Suprapubic skin (tissue), 4 donors: ENCODE results near the gene ABHD3. TPM values are rescaled to one million over a fixed set of nuclear protein-coding genes. Genes with fewer than 3 reads are reported as not detected.

ENCODE experiments used
- DNase-seq, 2 donors: peaks; one replicate each; pipeline ENCODE4 v3.0.0-alpha.2; 2019; ENCODE audit warnings: low spot score in 2 of 2
- H3K27ac ChIP-seq: fragments of 200-600 bp; sonication (generic); one replicate; pipeline ENCODE4 v1.5.1; 2019
- H3K27me3 ChIP-seq: fragments of 200-600 bp; sonication (generic); one replicate; pipeline ENCODE4 v1.5.1; 2019
- H3K36me3 ChIP-seq: fragments of 200-600 bp; sonication (generic); one replicate; pipeline ENCODE4 v1.5.1; 2019
- H3K4me1 ChIP-seq: fragments of 200-600 bp; sonication (generic); one replicate; pipeline ENCODE4 v1.5.1; 2019
- H3K4me3 ChIP-seq: fragments of 200-600 bp; sonication (generic); one replicate; pipeline ENCODE4 v1.5.1; 2019; ENCODE audit warnings: mild to moderate bottlenecking
- H3K9me3 ChIP-seq: fragments of 200-600 bp; sonication (generic); one replicate; pipeline ENCODE4 v1.5.1; 2019
- EP300 ChIP-seq: sonication (generic); formaldehyde crosslinking; IDR thresholded peaks from one replicate; pipeline ENCODE4 v1.6.1; 2017; ENCODE audit warnings: antibody characterized with exemption
- POLR2A ChIP-seq, 2 donors: fragments of 450-650 bp; IDR thresholded peaks; one replicate each; pipeline ENCODE4 v1.6.1; 2017; ENCODE audit warnings: antibody characterized with exemption in 2 of 2, mild to moderate bottlenecking in 2 of 2, moderate library complexity in 2 of 2
- POLR2AphosphoS5 ChIP-seq, 3 donors: sonication (generic); formaldehyde crosslinking; IDR thresholded peaks; one replicate each; pipeline ENCODE4 v1.6.1; 2017; ENCODE audit warnings: antibody characterized with exemption in 3 of 3
- WGBS: methylation state at CpG from one replicate; pipeline ENCODE4 v1.1.5; 2018; 5-methylcytosine and 5-hydroxymethylcytosine counted together
- total RNA-seq, 4 donors: library from RNA; depleted of rRNA; stranded (reverse); fragments of >200 nt; gene quantifications; one replicate each; pipeline ENCODE4 v1.1.0, GENCODE V29; 2016
- TF ChIP-seq, protein P1 (sequence below), 2 donors: fragments of 200-600 bp in 1 of 2; fragments of 450-650 bp in 1 of 2; sonication (generic) in 1 of 2; IDR thresholded peaks; one replicate each; pipeline ENCODE4 v1.5.1; 2016 to 2019; ENCODE audit warnings: antibody characterized with exemption in 2 of 2, mild to moderate bottlenecking in 1 of 2, moderate library complexity in 1 of 2

The ABHD3 gene
- total RNA-seq, 4 donors from 2014 or later = 4.7 to 18.5 (median 6.8) TPM

- no peak overlapping the region for H3K27ac ChIP-seq
Measured at GRCh38 chr18:21663578-21663977, 41.0 kb downstream of the ABHD3 start.

DNA sequence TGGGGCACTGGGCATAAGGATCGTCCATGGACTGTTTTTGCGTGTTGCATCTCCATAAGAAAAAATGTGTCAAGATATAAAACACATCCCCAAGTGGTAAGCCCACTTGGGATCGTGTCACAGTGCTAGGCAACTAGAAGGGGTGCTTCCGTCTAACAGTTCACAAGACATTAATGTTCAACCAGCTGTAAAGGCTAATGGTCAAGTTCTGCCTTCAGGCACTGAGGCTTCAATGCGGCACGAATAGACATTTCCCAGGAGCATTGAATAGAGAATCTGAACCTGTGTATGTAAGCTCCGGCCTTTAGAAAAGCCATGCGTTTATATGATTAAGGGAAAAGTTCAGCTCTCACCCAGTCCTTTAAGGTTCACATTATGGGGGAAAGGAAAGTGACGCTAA, 42.0 kb downstream of the ABHD3 start:
- Histone ChIP-seq H3K4me3 (no peak overlapping the region), H3K4me1 (no peaks in the 10 kb centered on the region)
- no peak for TF ChIP-seq EP300

More at GRCh38 chr18:21663578-21663977, 41.0 kb downstream of the ABHD3 start:
- TF ChIP-seq POLR2A (IDR thresholded peaks at IDR 0.05) (no peak), EP300 (no peak), POLR2AphosphoS5 (IDR thresholded peaks at IDR 0.05) (no peak)
- TF ChIP-seq, protein P1, sequence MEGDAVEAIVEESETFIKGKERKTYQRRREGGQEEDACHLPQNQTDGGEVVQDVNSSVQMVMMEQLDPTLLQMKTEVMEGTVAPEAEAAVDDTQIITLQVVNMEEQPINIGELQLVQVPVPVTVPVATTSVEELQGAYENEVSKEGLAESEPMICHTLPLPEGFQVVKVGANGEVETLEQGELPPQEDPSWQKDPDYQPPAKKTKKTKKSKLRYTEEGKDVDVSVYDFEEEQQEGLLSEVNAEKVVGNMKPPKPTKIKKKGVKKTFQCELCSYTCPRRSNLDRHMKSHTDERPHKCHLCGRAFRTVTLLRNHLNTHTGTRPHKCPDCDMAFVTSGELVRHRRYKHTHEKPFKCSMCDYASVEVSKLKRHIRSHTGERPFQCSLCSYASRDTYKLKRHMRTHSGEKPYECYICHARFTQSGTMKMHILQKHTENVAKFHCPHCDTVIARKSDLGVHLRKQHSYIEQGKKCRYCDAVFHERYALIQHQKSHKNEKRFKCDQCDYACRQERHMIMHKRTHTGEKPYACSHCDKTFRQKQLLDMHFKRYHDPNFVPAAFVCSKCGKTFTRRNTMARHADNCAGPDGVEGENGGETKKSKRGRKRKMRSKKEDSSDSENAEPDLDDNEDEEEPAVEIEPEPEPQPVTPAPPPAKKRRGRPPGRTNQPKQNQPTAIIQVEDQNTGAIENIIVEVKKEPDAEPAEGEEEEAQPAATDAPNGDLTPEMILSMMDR (IDR thresholded peaks at IDR 0.05) = no peak
- DNase-seq = no peak
- H3K4me3 ChIP-seq = no peak overlapping the region
- WGBS = 94% methylated on average over 7 of the region's 7 CpGs
- H3K36me3 ChIP-seq = no peaks in the 10 kb centered on the region
- no peaks in the 10 kb centered on the region for H3K9me3 ChIP-seq
- H3K27me3 ChIP-seq = no peaks in the 10 kb centered on the region
- no peaks in the 10 kb centered on the region for H3K4me1 ChIP-seq

GRCh38 chr18:21660078-21660477, 44.5 kb downstream of the ABHD3 start:
- no peak overlapping the region for H3K4me3 ChIP-seq
- H3K27ac ChIP-seq = no peak overlapping the region
- no peaks in the 10 kb centered on the region for H3K4me1 ChIP-seq
- TF ChIP-seq POLR2A (IDR thresholded peaks at IDR 0.05) = no peak
- TF ChIP-seq, protein P1 (IDR thresholded peaks at IDR 0.05) = no peak
- no peak for TF ChIP-seq EP300
- no peak for TF ChIP-seq POLR2AphosphoS5 (IDR thresholded peaks at IDR 0.05)
- no peaks in the 10 kb centered on the region for H3K27me3 ChIP-seq
- peaks cover 7% of the 10 kb centered on the region for H3K36me3 ChIP-seq
- DNase-seq = no peak
- no peaks in the 10 kb centered on the region for H3K9me3 ChIP-seq
- WGBS = 93% methylated on average over 2 of the region's 2 CpGs

More for the DNA sequence above, 42.0 kb downstream of the ABHD3 start:
- no peak for DNase-seq
- WGBS = 93% methylated on average over 9 of the region's 9 CpGs
- Histone ChIP-seq H3K27ac (no peak overlapping the region), H3K9me3 (no peaks in the 10 kb centered on the region), H3K27me3 (no peaks in the 10 kb centered on the region), H3K36me3 (no peaks in the 10 kb centered on the region)

GRCh38 chr18:21656402-21656801, 48.2 kb downstream of the ABHD3 start:
- Histone ChIP-seq H3K27ac (no peak overlapping the region), H3K4me3 (no peak overlapping the region), H3K9me3 (no peaks in the 10 kb centered on the region), H3K4me1 (no peaks in the 10 kb centered on the region), H3K36me3 (peaks cover 10% of the 10 kb centered on the region), H3K27me3 (no peaks in the 10 kb centered on the region)
- TF ChIP-seq POLR2AphosphoS5 (IDR thresholded peaks at IDR 0.05) = no peak
- TF ChIP-seq, protein P1 (IDR thresholded peaks at IDR 0.05) = no peak
- no peak for DNase-seq

- TF ChIP-seq, protein P1 (IDR thresholded peaks at IDR 0.05) = no peak
- no peak for TF ChIP-seq POLR2A (IDR thresholded peaks at IDR 0.05)
- WGBS = 95% methylated on average over 3 of the region's 3 CpGs
- no peak overlapping the region for H3K4me3 ChIP-seq
- no peak overlapping the region for H3K27ac ChIP-seq
- no peaks in the 10 kb centered on the region for H3K9me3 ChIP-seq
- no peaks in the 10 kb centered on the region for H3K4me1 ChIP-seq
- H3K27me3 ChIP-seq = no peaks in the 10 kb centered on the region
- no peak for DNase-seq
- peaks cover 10% of the 10 kb centered on the region for H3K36me3 ChIP-seq
Measured at GRCh38 chr18:21653361-21653760, 51.2 kb downstream of the ABHD3 start.

- H3K36me3 ChIP-seq = peaks cover 10% of the 10 kb centered on the region
- WGBS = 98% methylated on average over 4 of the region's 4 CpGs
- DNase-seq = no peak
- TF ChIP-seq POLR2AphosphoS5 (IDR thresholded peaks at IDR 0.05) (no peak), EP300 (no peak), POLR2A (IDR thresholded peaks at IDR 0.05) (no peak)
- TF ChIP-seq, protein P1 (IDR thresholded peaks at IDR 0.05) = no peak
- H3K27me3 ChIP-seq = no peaks in the 10 kb centered on the region
- no peaks in the 10 kb centered on the region for H3K9me3 ChIP-seq
- no peaks in the 10 kb centered on the region for H3K4me1 ChIP-seq
- H3K4me3 ChIP-seq = no peak overlapping the region
- H3K27ac ChIP-seq = no peak overlapping the region
Measured at GRCh38 chr18:21652073-21652472, 52.5 kb downstream of the ABHD3 start.
